ENCODE measurements around the gene SULT1A4.
"Not testable (repeated sequence)": the region's sequence is repeated elsewhere in the genome, so short reads cannot be mapped to it uniquely, and the experiment has no call there.

SULT1A4 gene

GRCh38 chr16:29459706-29460646, at the start of gene SULT1A4:
TSS of gene SULT1A4 (plus strand) at chr16:29459913. CDS start at chr16:29461386, 1,473 bp downstream.
- not testable (repeated sequence) for DNase-seq

- not testable (repeated sequence) for DNase-seq
Measured at GRCh38 chr16:29423587-29423986, 36.1 kb upstream of the SULT1A4 start.

GRCh38 chr16:29425390-29425789, 34.3 kb upstream of the SULT1A4 start:
- not testable (repeated sequence) for DNase-seq

- DNase-seq: not testable (repeated sequence)
Measured at GRCh38 chr16:29453754-29454153, 6.0 kb upstream of the SULT1A4 start.

- not testable (repeated sequence) for DNase-seq
Measured at GRCh38 chr16:29454269-29454668, 5.4 kb upstream of the SULT1A4 start, which contains the start of the genes BOLA2 and SLX1B. TSS of gene BOLA2 (minus strand) at chr16:29454351. CDS start at chr16:29454253, 98 bp downstream. TSS of gene SLX1B (plus strand) at chr16:29454533.

- DNase-seq: not testable (repeated sequence)
Measured at GRCh38 chr16:29454828-29455227, 4.9 kb upstream of the SULT1A4 start.

GRCh38 chr16:29457660-29458059, 2.1 kb upstream of the SULT1A4 start:
- DNase-seq: not testable (repeated sequence)

GRCh38 chr16:29460647-29461030, 926 bp downstream of the SULT1A4 start:
- not testable (repeated sequence) for DNase-seq

GRCh38 chr16:29465985-29466824, 6.5 kb downstream of the SULT1A4 start:
- not testable (repeated sequence) for DNase-seq

GRCh38 chr16:29466904-29467303, 7.2 kb downstream of the SULT1A4 start:
- DNase-seq: not testable (repeated sequence)

- not testable (repeated sequence) for DNase-seq
Measured at GRCh38 chr16:29467654-29468366, 8.1 kb downstream of the SULT1A4 start.

GRCh38 chr16:29469660-29470059, 9.9 kb downstream of the SULT1A4 start:
- DNase-seq: not testable (repeated sequence)

- DNase-seq: not testable (repeated sequence)
Measured at GRCh38 chr16:29472065-29472464, 12.4 kb downstream of the SULT1A4 start.

GRCh38 chr16:29482276-29482675, 22.6 kb downstream of the SULT1A4 start:
- DNase-seq: not testable (repeated sequence)

- not testable (repeated sequence) for DNase-seq
Measured at GRCh38 chr16:29506308-29506707, 46.6 kb downstream of the SULT1A4 start, which contains the start of gene NPIPB12. TSS of gene NPIPB12 (minus strand) at chr16:29506408.
